H1 (cell line): ENCODE measurements around the gene MYLK4. TPM values are rescaled to one million over a fixed set of nuclear protein-coding genes. Genes with fewer than 3 reads are reported as not detected.

Experiments used
- CTCF ChIA-PET: fragments of 300-600 bp; sonication (Branson Sonifier 250); formaldehyde crosslinking; loops from one replicate; lab custom pipeline; 2021; ENCODE audit not compliant: partially characterized antibody; lab: Charles Lee
- POLR2A ChIA-PET: fragments of 300-600 bp; sonication (Branson Sonifier 250); formaldehyde crosslinking; loops from one replicate; lab custom pipeline; 2021; ENCODE audit warnings: inconsistent platforms; ENCODE audit not compliant: partially characterized antibody; lab: Charles Lee
- DNase-seq, 2 experiments: peaks; one replicate each; pipeline versions ENCODE4 v3.0.0 to v3.0.0-alpha.2; 2010 to 2022; ENCODE audit warnings: low spot score in 2 of 2, low read depth in 1 of 2, mixed read lengths in 1 of 2
- FAIRE-seq: peaks from 2 replicates; lab custom pipeline; 2011; peaks lifted over from hg19 to GRCh38; lab: Jason Lieb, UNC
- H2AFZ ChIP-seq: 2 replicates; pipeline ENCODE4 v1.8.1; 2012; ENCODE audit warnings: low read length, inconsistent platforms
- H2AK5ac ChIP-seq: 2 replicates; pipeline ENCODE4 v1.6.1; 2013; ENCODE audit warnings: low read depth, low read length
- H2BK120ac ChIP-seq: replicated peaks from 2 replicates; pipeline ENCODE3; 2013; ENCODE audit warnings: low read depth, low read length, inconsistent platforms
- H2BK12ac ChIP-seq: 2 replicates; pipeline ENCODE4 v1.6.1; 2013; ENCODE audit warnings: low read depth, low read length
- H2BK15ac ChIP-seq: 2 replicates; pipeline ENCODE4 v1.6.1; 2013; ENCODE audit warnings: low read length
- H2BK20ac ChIP-seq: 2 replicates; pipeline ENCODE4 v1.6.1; 2013; ENCODE audit warnings: low read length
- H2BK5ac ChIP-seq: 2 replicates; pipeline ENCODE4 v1.6.1; 2013; ENCODE audit warnings: low read depth, low read length
- H3K14ac ChIP-seq: 2 replicates; pipeline ENCODE4 v1.6.1; 2013; ENCODE audit warnings: inconsistent platforms; ENCODE audit not compliant: insufficient read length
- H3K18ac ChIP-seq: 2 replicates; pipeline ENCODE4 v1.6.1; 2013; ENCODE audit warnings: low read length; ENCODE audit errors: extremely low read depth
- H3K23ac ChIP-seq: 2 replicates; pipeline ENCODE4 v1.6.1; 2013; ENCODE audit warnings: inconsistent platforms; ENCODE audit not compliant: insufficient read length
- H3K23me2 ChIP-seq: 2 replicates; pipeline ENCODE4 v1.6.1; 2013; ENCODE audit warnings: low read depth, low read length
- H3K27ac ChIP-seq: 2 replicates; pipeline ENCODE4 v1.6.1; 2011; ENCODE audit warnings: low read depth, low read length, inconsistent platforms
- H3K27me3 ChIP-seq, 4 experiments: replicated peaks in 1 of 4; 1 replicate in 1 of 4; 2 replicates in 3 of 4; pipeline versions ENCODE4 v1.6.1 to v1.8.1; 2011 to 2013; ENCODE audit warnings: low read length in 3 of 4, mild to moderate bottlenecking in 3 of 4, inconsistent platforms in 2 of 4, mixed read lengths in 2 of 4, moderate library complexity in 1 of 4; ENCODE audit not compliant: control insufficient read depth in 3 of 4, insufficient read depth in 3 of 4; ENCODE audit errors: extremely low read depth in 1 of 4
- H3K36me3 ChIP-seq, 4 experiments: 2 replicates each; pipeline versions ENCODE4 v1.6.1 to v1.8.1; 2011 to 2013; ENCODE audit warnings: mild to moderate bottlenecking in 4 of 4, low read length in 3 of 4, moderate library complexity in 2 of 4, control low read depth in 1 of 4, inconsistent platforms in 1 of 4; ENCODE audit not compliant: insufficient read depth in 4 of 4, control insufficient read depth in 2 of 4
- H3K4ac ChIP-seq: replicated peaks from 2 replicates; pipeline ENCODE3; 2013; ENCODE audit warnings: low read length, low read depth, mixed read lengths, inconsistent platforms; ENCODE audit not compliant: insufficient read length
- H3K4me1 ChIP-seq, 4 experiments: replicated peaks in 1 of 4; 1 replicate in 1 of 4; 2 replicates in 3 of 4; pipeline versions ENCODE4 v1.6.1 to v1.8.1; 2011 to 2013; ENCODE audit warnings: low read length in 3 of 4, inconsistent platforms in 2 of 4, mixed read lengths in 1 of 4; ENCODE audit not compliant: insufficient read depth in 4 of 4, control insufficient read depth in 3 of 4
- H3K4me2 ChIP-seq, 2 experiments: 2 replicates each; pipeline versions ENCODE4 v1.6.1 to v1.8.1; 2011 to 2013; ENCODE audit warnings: low read depth in 2 of 2, low read length in 2 of 2, control low read depth in 1 of 2, inconsistent platforms in 1 of 2, mild to moderate bottlenecking in 1 of 2; ENCODE audit not compliant: insufficient read depth in 1 of 2
- H3K4me3 ChIP-seq, 4 experiments: fragments of 200-600, 300-600 bp in 1 of 4; sonication (generic), shearing (Covaris generic), sonication (Bioruptor Twin) in 1 of 4; 2 replicates each; pipeline versions ENCODE4 v1.5.1 to v1.8.1; 2011 to 2016; ENCODE audit warnings: low read length in 4 of 4, low read depth in 3 of 4, control low read depth in 2 of 4, inconsistent platforms in 2 of 4, mild to moderate bottlenecking in 2 of 4, mixed read lengths in 1 of 4, moderate library complexity in 1 of 4; ENCODE audit not compliant: insufficient read depth in 2 of 4; ENCODE audit errors: extremely low read depth in 1 of 4
- H3K56ac ChIP-seq: replicated peaks from 2 replicates; pipeline ENCODE3; 2013; ENCODE audit warnings: low read depth, mild to moderate bottlenecking, mixed read lengths, low read length, inconsistent platforms; ENCODE audit not compliant: insufficient read length
- H3K79me1 ChIP-seq: 2 replicates; pipeline ENCODE4 v1.6.1; 2013; ENCODE audit warnings: low read depth, low read length, control low read depth
- H3K79me2 ChIP-seq, 2 experiments: 2 replicates each; pipeline versions ENCODE4 v1.6.1 to v1.8.1; 2012 to 2013; ENCODE audit warnings: low read length in 2 of 2, mild to moderate bottlenecking in 2 of 2, inconsistent platforms in 1 of 2; ENCODE audit not compliant: insufficient read depth in 2 of 2, control insufficient read depth in 1 of 2
- H3K9ac ChIP-seq, 4 experiments: replicated peaks in 1 of 4; 1 replicate in 1 of 4; 2 replicates in 3 of 4; pipeline versions ENCODE4 v1.6.1 to v1.8.1; 2011 to 2013; ENCODE audit warnings: low read depth in 3 of 4, low read length in 3 of 4, control low read depth in 2 of 4, mild to moderate bottlenecking in 2 of 4, moderate library complexity in 2 of 4, inconsistent platforms in 1 of 4; ENCODE audit errors: extremely low read depth in 1 of 4
- H3K9me3 ChIP-seq, 2 experiments: 2 replicates each; pipeline versions ENCODE4 v1.6.1 to v1.8.1; 2012 to 2013; ENCODE audit warnings: mild to moderate bottlenecking in 2 of 2, moderate library complexity in 2 of 2, control low read depth in 1 of 2, inconsistent platforms in 1 of 2, low read depth in 1 of 2, low read length in 1 of 2, mixed read lengths in 1 of 2; ENCODE audit not compliant: insufficient read depth in 2 of 2
- H4K20me1 ChIP-seq, 2 experiments: replicated peaks in 1 of 2; 2 replicates each; pipeline versions ENCODE3 to v1.8.1; 2011 to 2013; ENCODE audit warnings: inconsistent platforms in 2 of 2, low read length in 2 of 2, mild to moderate bottlenecking in 1 of 2; ENCODE audit not compliant: insufficient read depth in 2 of 2, control insufficient read depth in 1 of 2
- H4K5ac ChIP-seq: 2 replicates; pipeline ENCODE4 v1.6.1; 2013; ENCODE audit warnings: low read length, low read depth, mixed read lengths, inconsistent platforms; ENCODE audit not compliant: insufficient read length
- H4K8ac ChIP-seq: 2 replicates; pipeline ENCODE4 v1.8.0; 2013; ENCODE audit warnings: mild to moderate bottlenecking, moderate library complexity, low read length, inconsistent platforms; ENCODE audit not compliant: insufficient read depth; ENCODE audit errors: extremely low read depth
- H4K91ac ChIP-seq: replicated peaks from 2 replicates; pipeline ENCODE3; 2013; ENCODE audit warnings: low read length, mixed read lengths, inconsistent platforms; ENCODE audit not compliant: insufficient read length
- CBX8 ChIP-seq: fragments of 300-800, 300-1000 bp; sonication (generic); IDR thresholded peaks from 2 replicates; pipeline ENCODE4 v1.7.1; 2016; ENCODE audit warnings: low read depth, low read length, borderline replicate concordance
- CHD1 ChIP-seq: IDR thresholded peaks from 2 replicates; pipeline ENCODE4 v1.6.1; 2012; ENCODE audit warnings: low read depth, low read length, improper control_type of control experiment
- CREB1 ChIP-seq: IDR thresholded peaks from 2 replicates; pipeline ENCODE4 v1.6.1; 2012; ENCODE audit warnings: inconsistent platforms
- WGBS, 2 experiments: shearing (Covaris generic) in 1 of 2; methylation state at CpG; one replicate each; pipeline versions ENCODE4 v1.1.6 to v1.1.7; 2013 to 2015; ENCODE audit warnings: low lambda C conversion rate in 2 of 2, mixed read lengths in 2 of 2, inconsistent platforms in 1 of 2, low coverage in 1 of 2, missing lambda C conversion rate in 1 of 2; ENCODE audit not compliant: insufficient replicate concordance in 2 of 2, insufficient coverage in 1 of 2, insufficient read length in 1 of 2; ENCODE audit errors: extremely low coverage in 1 of 2, missing lambda C conversion rate in 1 of 2; 5-methylcytosine and 5-hydroxymethylcytosine counted together
- polyA plus RNA-seq, 7 experiments: library from polyadenylated mRNA; depleted of rRNA in 3 of 7; stranded (reverse) in 5 of 7; unstranded in 2 of 7; fragments of >200 nt in 5 of 7; fragments of 200-250 nt in 2 of 7; gene quantifications; 1 replicate in 5 of 7; 2 replicates in 1 of 7; 4 replicates in 1 of 7; pipeline versions ENCODE4 v1.2.1 to v1.2.3, GENCODE V29; 2011 to 2013; ENCODE audit warnings: missing spikeins in 2 of 7, mixed read lengths in 2 of 7
- total RNA-seq: library from RNA; stranded (reverse); fragmentation: NEBNext Ultra II Directional; extraction: Animal tissue kit (Norgen Biotek cat#: 25700); gene quantifications from 2 replicates; pipeline ENCODE4 v1.2.1, GENCODE V29; 2021

The MYLK4 gene
- total and polyA plus RNA-seq, 2 of the 8 experiments (the other 6 are each of a cell fraction or from before 2014, with no cell fraction given), result 0.11 to 0.17 TPM

DNA sequence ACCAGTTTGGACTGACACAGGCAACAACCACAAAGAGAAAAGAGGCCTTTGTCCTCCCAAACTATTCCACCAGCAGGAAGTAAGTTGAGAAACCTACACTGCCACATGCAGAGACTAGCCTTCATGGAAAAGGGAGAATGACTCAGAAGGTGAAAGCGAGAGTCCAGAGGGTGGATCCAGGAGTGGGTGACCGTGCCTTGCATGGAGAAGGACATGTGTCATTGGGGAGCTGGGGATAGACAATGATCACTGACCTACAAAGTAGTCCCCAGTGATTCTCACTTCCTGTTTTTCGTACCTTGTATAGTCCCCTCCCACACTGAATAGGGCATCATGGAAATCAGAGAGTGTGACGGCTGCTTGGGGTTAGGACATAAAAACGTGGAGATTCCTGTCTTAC is 91.9 kb downstream of the MYLK4 start:
- no peak overlapping the region for H2BK20ac ChIP-seq
- no peak overlapping the region for H3K23ac ChIP-seq
- no peak overlapping the region for H4K91ac ChIP-seq
- peaks cover 2 to 3% of the 10 kb centered on the region in 2 experiments; a peak in 1 of 4 replicates for H3K9me3 ChIP-seq
- H3K79me2 ChIP-seq, result no peaks in the 10 kb centered on the region
- no peaks in the 10 kb centered on the region for H4K20me1 ChIP-seq
- H3K18ac ChIP-seq, result no peak overlapping the region
- no peak overlapping the region for H2BK15ac ChIP-seq
- no peak overlapping the region for H3K4me3 ChIP-seq
- H3K79me1 ChIP-seq, result no peaks in the 10 kb centered on the region
- no peak overlapping the region for H2BK120ac ChIP-seq
- no peaks in the 10 kb centered on the region for H3K23me2 ChIP-seq
- H3K4ac ChIP-seq, result no peak overlapping the region
- H4K8ac ChIP-seq, result no peak overlapping the region
- no peak overlapping the region for H3K4me2 ChIP-seq
- H2BK12ac ChIP-seq, result peak overlapping the region; percentile 22; the same call in 1 of the 2 replicates
- no peak overlapping the region for H2AFZ ChIP-seq
- DNase-seq (no peak), FAIRE-seq (no peak)
- H2AK5ac ChIP-seq, result no peak overlapping the region
- ChIA-PET CTCF (interaction anchor here (1.8 kb wide), 1 partner anchor 13 kb away, joined by 6 read pairs; no protein-coding TSS in a partner anchor), POLR2A (interaction anchor here (0.9 kb wide), 1 partner anchor 26 kb away, joined by 3 read pairs; no protein-coding TSS in a partner anchor)
- H3K36me3 ChIP-seq, result no peaks in the 10 kb centered on the region
- H3K14ac ChIP-seq, result no peak overlapping the region
- no peak overlapping the region for H2BK5ac ChIP-seq
- TF ChIP-seq CBX8 (no peak), CREB1 (no peak), CHD1 (no peak)
- no peak overlapping the region for H3K27ac ChIP-seq
- H3K27me3 ChIP-seq, result peaks cover 0 to 2% (median 0%) of the 10 kb centered on the region in 4 experiments; a peak in 1 of 7 replicates
- H4K5ac ChIP-seq, result no peak overlapping the region
- 90% methylated on average over 5 of the region's 5 CpGs; no CpG with 5 or more reads in 1 of the 2 experiments for WGBS, 2 experiments
- peaks cover 0 to 5% (median 1%) of the 10 kb centered on the region in 4 experiments; a peak in 3 of 7 replicates for H3K4me1 ChIP-seq
- H3K56ac ChIP-seq, result no peak overlapping the region
- no peak overlapping the region for H3K9ac ChIP-seq
